Measurements from ENCODE around the gene RTP1. TPM values are rescaled to one million over a fixed set of nuclear protein-coding genes. Genes with fewer than 3 reads are reported as not detected.

The RTP1 gene
- total and polyA plus RNA-seq, 9 of the 15 experiments (the other 6 are each of a cell fraction or from before 2014, with no cell fraction given): not detected

GRCh38 chr3:187186801-187187421 is 10.4 kb upstream of the RTP1 start:
- no TSS peak for BruUV-seq (replicated peaks)
- whole genome bisulfite sequencing (ENCODE audit: insufficient coverage, low coverage, missing lambda C conversion rate): 6% methylated on average over 5 of the region's 5 CpGs
- H3K9ac ChIP-seq (ENCODE audit: insufficient read depth in 1 of 2, low read depth in 2 of 2, low read length in 2 of 2): no peak overlapping the region; a peak in 1 of 4 replicates
- intact Hi-C loops (cut with micrococcal nuclease) (no loop called here), in situ Hi-C loops (cut with MboI) (no loop called here)
- peaks cover 4 to 9% of the 10 kb centered on the region in 2 experiments; a peak in 3 of 5 replicates for H3K27me3 ChIP-seq (ENCODE audit: control insufficient read depth in 2 of 2, insufficient read depth in 2 of 2, low read length in 2 of 2)
- H3K36me3 ChIP-seq (ENCODE audit: control insufficient read depth, insufficient read depth, low read length): no peaks in the 10 kb centered on the region
- POLR2A ChIA-PET: interaction anchor here (0.6 to 0.8 kb wide), 2 partner anchors 12 to 78 kb away, joined by 3 to 5 read pairs; no protein-coding TSS in a partner anchor
- H4K20me1 ChIP-seq (replicated peaks; ENCODE audit: control insufficient read depth, insufficient read depth, low read length): no peaks in the 10 kb centered on the region
- DNase-seq (ENCODE audit: extremely low read depth in 1 of 4, low spot score in 3 of 4): peak; percentile 28 to 73 (median 48)
- no peaks in the 10 kb centered on the region for H3K79me2 ChIP-seq (ENCODE audit: control insufficient read depth, insufficient read depth, low read length)
- H2AFZ ChIP-seq (ENCODE audit: low read depth, low read length): peak overlapping the region; percentile 43
- FAIRE-seq: peak; percentile 32
- H3K27ac ChIP-seq (ENCODE audit: extremely low read depth, low read depth, low read length): peak overlapping the region; percentile 36; the same call in 1 of the 3 replicates
- H3K4me2 ChIP-seq (ENCODE audit: insufficient read depth, low read length): no peak overlapping the region
- CTCF ChIA-PET (ENCODE audit: low intra/inter-chr PET ratio): no interaction called here
- no peaks in the 10 kb centered on the region for H3K9me1 ChIP-seq (ENCODE audit: control insufficient read depth, insufficient read depth, low read length)
- peaks cover 3 to 15% of the 10 kb centered on the region in 2 experiments; a peak in 3 of 5 replicates for H3K4me1 ChIP-seq (replicated peaks in 1 of 2; ENCODE audit: control insufficient read depth in 2 of 2, insufficient read depth in 2 of 2, low read length in 2 of 2)
- H3K4me3 ChIP-seq: no peak overlapping the region
- no peaks in the 10 kb centered on the region for H3K9me3 ChIP-seq (replicated peaks; ENCODE audit: control insufficient read depth, insufficient read depth, low read depth, low read length)
- ATAC-seq: peak; percentile 91
- TF ChIP-seq KDM5B (IDR thresholded peaks at IDR 0.05; ENCODE audit: insufficient replicate concordance, low read depth, low read length) (no peak), TCF3 (CRISPR knock-in tag; IDR thresholded peaks at IDR 0.05) (0 out of 2 replicates have a peak, but pooled peaks have one; percentile 17), ZBTB43 (CRISPR knock-in tag; IDR thresholded peaks at IDR 0.05) (no peak), SMAD4 (CRISPR knock-in tag; conservative IDR thresholded peaks at IDR 0.05) (0 out of 2 replicates have a peak, but pooled peaks have one; percentile 28), PRDM10 (IDR thresholded peaks at IDR 0.05; ENCODE audit: partially characterized antibody) (peak; percentile 23), GATA2 (CRISPR knock-in tag; IDR thresholded peaks at IDR 0.05) (peak; percentile 31; the same call in 1 of the 2 replicates), XRCC4 (IDR thresholded peaks at IDR 0.05; ENCODE audit: extremely low read depth, insufficient read depth, insufficient read length) (no peak), DPF2 (IDR thresholded peaks at IDR 0.05) (0 out of 2 replicates have a peak, but pooled peaks have one; percentile 29), ZKSCAN8 (CRISPR knock-in tag; IDR thresholded peaks at IDR 0.05) (no peak), SFPQ (IDR thresholded peaks at IDR 0.05; ENCODE audit: low read depth, low read length) (no peak), ZNF316 (IDR thresholded peaks at IDR 0.05) (peak; percentile 27; the same call in 1 of the 2 replicates), NCOA4 (IDR thresholded peaks at IDR 0.05; ENCODE audit: partially characterized antibody) (no peak), C11orf30 (IDR thresholded peaks at IDR 0.05; ENCODE audit: low read depth) (peak; percentile 67; the same call in 1 of the 2 replicates), CEBPG (CRISPR knock-in tag; IDR thresholded peaks at IDR 0.05) (no peak), CEBPG (tag; conservative IDR thresholded peaks at IDR 0.05 in 1 of 2, IDR thresholded peaks at IDR 0.05 in 1 of 2) (no peak)
